ENCODE data around the gene C9orf57.

- TF ChIP-seq CTCF (IDR thresholded peaks at IDR 0.05) (no peak), POLR2A (IDR thresholded peaks at IDR 0.05) (no peak), POLR2AphosphoS5 (IDR thresholded peaks at IDR 0.05) (no peak), EP300 (IDR thresholded peaks at IDR 0.05) (no peak)
Observed at GRCh38 chr9:72048850-72049249, 11.6 kb downstream of the C9orf57 start.

Measured in sigmoid colon (tissue), 4 donors.